Keratinocyte (primary cell): Measurements from ENCODE around the gene TIAM2. TPM values are rescaled to one million over a fixed set of nuclear protein-coding genes. Genes with fewer than 3 reads are reported as not detected.

Experiments used
- DNase-seq: peaks from one replicate; pipeline ENCODE4 v3.0.0-alpha.2; 2011; ENCODE audit warnings: low read depth, missing footprints, low spot score
- FAIRE-seq: peaks from 2 replicates; lab custom pipeline; 2011; peaks lifted over from hg19 to GRCh38; lab: Jason Lieb, UNC
- H2AFZ ChIP-seq: 2 replicates; pipeline ENCODE4 v1.6.0; 2012; ENCODE audit warnings: low read length, control low read depth, inconsistent platforms; ENCODE audit not compliant: control insufficient read depth
- H3K27ac ChIP-seq: 2 replicates; pipeline ENCODE4 v1.5.1; 2011; ENCODE audit warnings: low read length; ENCODE audit not compliant: control insufficient read depth, insufficient read depth
- H3K27me3 ChIP-seq: 3 replicates; pipeline ENCODE4 v1.6.0; 2011; ENCODE audit warnings: low read length; ENCODE audit not compliant: control insufficient read depth, insufficient read depth; ENCODE audit errors: extremely low read depth
- H3K36me3 ChIP-seq, 2 experiments: 2 replicates in 1 of 2; 3 replicates in 1 of 2; pipeline ENCODE4 v1.5.1; 2011; ENCODE audit warnings: low read length in 2 of 2, mild to moderate bottlenecking in 1 of 2; ENCODE audit not compliant: control insufficient read depth in 2 of 2, insufficient read depth in 2 of 2; ENCODE audit errors: extremely low read depth in 1 of 2
- H3K4me1 ChIP-seq: 3 replicates; pipeline ENCODE4 v1.5.1; 2011; ENCODE audit warnings: low read length; ENCODE audit not compliant: control insufficient read depth, insufficient read depth; ENCODE audit errors: extremely low read depth
- H3K4me2 ChIP-seq: 3 replicates; pipeline ENCODE4 v1.6.0; 2011; ENCODE audit warnings: low read depth, low read length; ENCODE audit not compliant: control insufficient read depth, insufficient read depth; ENCODE audit errors: extremely low read depth
- H3K4me3 ChIP-seq, 3 experiments: fragments of 200-600 bp in 1 of 3; sonication (generic) in 1 of 3; 2 replicates in 2 of 3; 3 replicates in 1 of 3; pipeline ENCODE4 v1.5.1; 2011 to 2016; ENCODE audit warnings: low read length in 3 of 3, mild to moderate bottlenecking in 3 of 3, control low read depth in 2 of 3, inconsistent platforms in 1 of 3, low read depth in 1 of 3, mixed read lengths in 1 of 3, mixed run types in 1 of 3, moderate library complexity in 1 of 3; ENCODE audit not compliant: control insufficient read depth in 2 of 3, insufficient read depth in 2 of 3; ENCODE audit errors: extremely low read depth in 1 of 3
- H3K79me2 ChIP-seq: 2 replicates; pipeline ENCODE4 v1.6.0; 2012; ENCODE audit warnings: low read length; ENCODE audit not compliant: control insufficient read depth, insufficient read depth
- H3K9ac ChIP-seq: 3 replicates; pipeline ENCODE4 v1.6.0; 2011; ENCODE audit warnings: low read length; ENCODE audit not compliant: control insufficient read depth, insufficient read depth; ENCODE audit errors: extremely low read depth
- H3K9me1 ChIP-seq: 3 replicates; pipeline ENCODE4 v1.6.0; 2011; ENCODE audit warnings: low read length; ENCODE audit not compliant: control insufficient read depth, insufficient read depth; ENCODE audit errors: extremely low read depth
- H3K9me3 ChIP-seq: 2 replicates; pipeline ENCODE4 v1.5.1; 2012; ENCODE audit warnings: low read depth, low read length; ENCODE audit not compliant: control insufficient read depth
- H4K20me1 ChIP-seq: 3 replicates; pipeline ENCODE4 v1.6.0; 2011; ENCODE audit warnings: low read length; ENCODE audit not compliant: control insufficient read depth, insufficient read depth; ENCODE audit errors: extremely low read depth
- EZH2 ChIP-seq: IDR thresholded peaks from one replicate; pipeline ENCODE4 v1.6.1; 2012; ENCODE audit warnings: inconsistent platforms, mild to moderate bottlenecking, low read length, moderate library complexity
- dilution Hi-C: fragments of 300-500 bp; cut with MboI; formaldehyde crosslinking; loops from one replicate; pipeline ENCODE4 v1.7.0; 2020; ENCODE audit warnings: low sequenced_read_pairs; ENCODE audit not compliant: extremely low pct_ligation_motif_present
- polyA minus RNA-seq, 3 experiments: library from RNA; depleted of rRNA, polyadenylated mRNA; stranded (reverse); fragments of >200 nt; gene quantifications; 1 replicate in 1 of 3; 2 replicates in 1 of 3; 3 replicates in 1 of 3; pipeline ENCODE4 v1.2.3, GENCODE V29; 2011
- polyA plus RNA-seq, 5 experiments: library from polyadenylated mRNA; depleted of rRNA in 3 of 5; stranded (reverse) in 3 of 5; stranded (forward) in 1 of 5; unstranded in 1 of 5; fragments of >200 nt; gene quantifications; 1 replicate in 1 of 5; 2 replicates in 3 of 5; 3 replicates in 1 of 5; pipeline versions ENCODE4 v1.2.1 to v1.2.3, GENCODE V29; 2011 to 2012; ENCODE audit warnings: missing spikeins in 2 of 5, low read depth in 1 of 5, low replicate concordance in 1 of 5
- TF ChIP-seq, protein P1 (sequence below), 3 experiments: IDR thresholded peaks in 1 of 3; conservative IDR thresholded peaks in 1 of 3; optimal IDR thresholded peaks in 1 of 3; 2 replicates in 2 of 3; 3 replicates in 1 of 3; pipeline versions ENCODE3 to v1.5.1; 2011; ENCODE audit warnings: low read length in 3 of 3, mild to moderate bottlenecking in 3 of 3, moderate library complexity in 2 of 3, control low read depth in 1 of 3, inconsistent platforms in 1 of 3; ENCODE audit not compliant: insufficient read depth in 2 of 3; ENCODE audit errors: extremely low read depth in 1 of 3

TIAM2 gene
- polyA plus RNA-seq (2.3 to 4.0 TPM (median 3.4 TPM) in 3 replicates), polyA minus RNA-seq (3.2 to 8.2 TPM (median 3.8 TPM) in 3 replicates)
- 2.6 TPM for polyA plus RNA-seq (2011; ENCODE audit: low read depth)
- 2.4 and 3.2 TPM in 2 replicates for polyA plus RNA-seq (2011; cell fraction: cytosol; rRNA removed)
- polyA plus RNA-seq (2011; cell fraction: nucleus; rRNA removed): 9.5 and 11.3 TPM in 2 replicates
- 2.9 and 4.9 TPM in 2 replicates for polyA plus RNA-seq (2012; ENCODE audit: low replicate concordance)
- 2.1 TPM for polyA minus RNA-seq (2011; cell fraction: cytosol; rRNA and poly(A)+ RNA removed)
- 11.4 and 26.2 TPM in 2 replicates for polyA minus RNA-seq (2011; cell fraction: nucleus; rRNA and poly(A)+ RNA removed)

GRCh38 chr6:154995254-154996015, at the start of gene TIAM2:
Gene TIAM2 (plus strand): TSS chr6:154995315. CDS start chr6:155129224, 133,909 bp downstream.
- Histone ChIP-seq H3K4me2 (peak within 1 kb of the TSS; percentile 85), H3K36me3 (no peaks in the 10 kb centered on the region), H3K4me3 (peak within 1 kb of the TSS; percentile 47 to 63 (median 55)), H3K27me3 (peaks cover 7% of the 10 kb centered on the region), H3K9me3 (no peaks in the 10 kb centered on the region), H3K4me1 (peaks cover 7% of the 10 kb centered on the region), H3K9ac (peak within 1 kb of the TSS; percentile 47), H3K27ac (no peak within 1 kb of the TSS), H3K9me1 (no peaks in the 10 kb centered on the region), H2AFZ (peak within 1 kb of the TSS; percentile 83), H4K20me1 (no peaks in the 10 kb centered on the region), H3K79me2 (no peaks in the 10 kb centered on the region)
- TF ChIP-seq, protein P1, sequence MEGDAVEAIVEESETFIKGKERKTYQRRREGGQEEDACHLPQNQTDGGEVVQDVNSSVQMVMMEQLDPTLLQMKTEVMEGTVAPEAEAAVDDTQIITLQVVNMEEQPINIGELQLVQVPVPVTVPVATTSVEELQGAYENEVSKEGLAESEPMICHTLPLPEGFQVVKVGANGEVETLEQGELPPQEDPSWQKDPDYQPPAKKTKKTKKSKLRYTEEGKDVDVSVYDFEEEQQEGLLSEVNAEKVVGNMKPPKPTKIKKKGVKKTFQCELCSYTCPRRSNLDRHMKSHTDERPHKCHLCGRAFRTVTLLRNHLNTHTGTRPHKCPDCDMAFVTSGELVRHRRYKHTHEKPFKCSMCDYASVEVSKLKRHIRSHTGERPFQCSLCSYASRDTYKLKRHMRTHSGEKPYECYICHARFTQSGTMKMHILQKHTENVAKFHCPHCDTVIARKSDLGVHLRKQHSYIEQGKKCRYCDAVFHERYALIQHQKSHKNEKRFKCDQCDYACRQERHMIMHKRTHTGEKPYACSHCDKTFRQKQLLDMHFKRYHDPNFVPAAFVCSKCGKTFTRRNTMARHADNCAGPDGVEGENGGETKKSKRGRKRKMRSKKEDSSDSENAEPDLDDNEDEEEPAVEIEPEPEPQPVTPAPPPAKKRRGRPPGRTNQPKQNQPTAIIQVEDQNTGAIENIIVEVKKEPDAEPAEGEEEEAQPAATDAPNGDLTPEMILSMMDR (optimal IDR thresholded peaks at IDR 0.05 in 1 of 3, IDR thresholded peaks at IDR 0.05 in 1 of 3, conservative IDR thresholded peaks at IDR 0.05 in 1 of 3; ENCODE audit: extremely low read depth in 1 of 3, insufficient read depth in 2 of 3, low read length in 3 of 3): peak in 1 of 3 experiments; percentile 16
- peak; percentile 72 for TF ChIP-seq EZH2
- no peak for FAIRE-seq
- dilution Hi-C loops: no loop called here
- no peak for DNase-seq

- H3K4me1 ChIP-seq: peaks cover 5% of the 10 kb centered on the region
- H3K9ac ChIP-seq: no peak overlapping the region
- no peaks in the 10 kb centered on the region for H3K36me3 ChIP-seq
- H3K27ac ChIP-seq: no peak overlapping the region
- no peaks in the 10 kb centered on the region for H3K9me1 ChIP-seq
- H3K4me2 ChIP-seq: no peak overlapping the region
- no peak for DNase-seq
- no peaks in the 10 kb centered on the region for H3K27me3 ChIP-seq
- TF ChIP-seq, protein P1 (optimal IDR thresholded peaks at IDR 0.05 in 1 of 3, IDR thresholded peaks at IDR 0.05 in 1 of 3, conservative IDR thresholded peaks at IDR 0.05 in 1 of 3; ENCODE audit: extremely low read depth in 1 of 3, insufficient read depth in 2 of 3, low read length in 3 of 3): no peak
- TF ChIP-seq EZH2: no peak
- H3K79me2 ChIP-seq: no peaks in the 10 kb centered on the region
- H3K9me3 ChIP-seq: no peaks in the 10 kb centered on the region
- no peaks in the 10 kb centered on the region for H4K20me1 ChIP-seq
- FAIRE-seq: no peak
- no peak overlapping the region for H2AFZ ChIP-seq
- dilution Hi-C loops: no loop called here
- no peak overlapping the region for H3K4me3 ChIP-seq
These were observed 44.2 kb upstream of the TIAM2 start for GRCh38 chr6:154950979-154951344.
